ENCODE measurements around the gene ACTN2. TPM values are rescaled to one million over a fixed set of nuclear protein-coding genes. Genes with fewer than 3 reads are reported as not detected.

Gene ACTN2
- total RNA-seq, 1 donor from 2014 or later, result 2.7 TPM

GRCh38 chr1:236799001-236799400 lies 112.7 kb downstream of the ACTN2 start:
- Mint-ChIP-seq H3K9me3 (ENCODE audit: unreplicated experiment) (peaks cover 1% of the 10 kb centered on the region), H3K4me1 (ENCODE audit: low read depth, unreplicated experiment) (peaks cover 3% of the 10 kb centered on the region), H3K36me3 (ENCODE audit: unreplicated experiment) (no peaks in the 10 kb centered on the region), H3K27me3 (ENCODE audit: unreplicated experiment) (no peaks in the 10 kb centered on the region), H3K4me3 (ENCODE audit: unreplicated experiment) (no peak overlapping the region), H3K27ac (ENCODE audit: unreplicated experiment) (no peak overlapping the region)
- TF ChIP-seq CTCF (IDR thresholded peaks at IDR 0.05; ENCODE audit: partially characterized antibody, unreplicated experiment), result no peak
- DNase-seq, result no peak

GRCh38 chr1:236800002-236800620 lies 113.8 kb downstream of the ACTN2 start:
- H3K4me1 Mint-ChIP-seq (ENCODE audit: low read depth, unreplicated experiment), result peaks cover 3% of the 10 kb centered on the region
- TF ChIP-seq CTCF (IDR thresholded peaks at IDR 0.05; ENCODE audit: partially characterized antibody, unreplicated experiment), result no peak
- no peak overlapping the region for H3K4me3 Mint-ChIP-seq (ENCODE audit: unreplicated experiment)
- no peak overlapping the region for H3K27ac Mint-ChIP-seq (ENCODE audit: unreplicated experiment)
- no peaks in the 10 kb centered on the region for H3K27me3 Mint-ChIP-seq (ENCODE audit: unreplicated experiment)
- no peaks in the 10 kb centered on the region for H3K36me3 Mint-ChIP-seq (ENCODE audit: unreplicated experiment)
- no peaks in the 10 kb centered on the region for H3K9me3 Mint-ChIP-seq (ENCODE audit: unreplicated experiment)
- no peak for DNase-seq

- no peak for TF ChIP-seq CTCF (IDR thresholded peaks at IDR 0.05; ENCODE audit: partially characterized antibody, unreplicated experiment)
- no peaks in the 10 kb centered on the region for H3K27me3 Mint-ChIP-seq (ENCODE audit: unreplicated experiment)
- no peak overlapping the region for H3K4me3 Mint-ChIP-seq (ENCODE audit: unreplicated experiment)
- H3K36me3 Mint-ChIP-seq (ENCODE audit: unreplicated experiment), result no peaks in the 10 kb centered on the region
- no peaks in the 10 kb centered on the region for H3K9me3 Mint-ChIP-seq (ENCODE audit: unreplicated experiment)
- H3K4me1 Mint-ChIP-seq (ENCODE audit: low read depth, unreplicated experiment), result peaks cover 3% of the 10 kb centered on the region
- DNase-seq, result no peak
- H3K27ac Mint-ChIP-seq (ENCODE audit: unreplicated experiment), result no peak overlapping the region
Observed at GRCh38 chr1:236800623-236801022, 114.3 kb downstream of the ACTN2 start.

- no peak for TF ChIP-seq CTCF (IDR thresholded peaks at IDR 0.05; ENCODE audit: partially characterized antibody, unreplicated experiment)
- H3K4me3 Mint-ChIP-seq (ENCODE audit: unreplicated experiment), result no peak overlapping the region
- H3K27me3 Mint-ChIP-seq (ENCODE audit: unreplicated experiment), result no peaks in the 10 kb centered on the region
- no peak overlapping the region for H3K27ac Mint-ChIP-seq (ENCODE audit: unreplicated experiment)
- DNase-seq, result no peak
- no peaks in the 10 kb centered on the region for H3K4me1 Mint-ChIP-seq (ENCODE audit: low read depth, unreplicated experiment)
- no peaks in the 10 kb centered on the region for H3K9me3 Mint-ChIP-seq (ENCODE audit: unreplicated experiment)
- no peaks in the 10 kb centered on the region for H3K36me3 Mint-ChIP-seq (ENCODE audit: unreplicated experiment)
Observed at GRCh38 chr1:236802264-236802663, 116.0 kb downstream of the ACTN2 start.

- Mint-ChIP-seq H3K36me3 (ENCODE audit: unreplicated experiment) (peaks cover 6% of the 10 kb centered on the region), H3K4me3 (ENCODE audit: unreplicated experiment) (no peak overlapping the region)
- TF ChIP-seq CTCF (IDR thresholded peaks at IDR 0.05; ENCODE audit: partially characterized antibody, unreplicated experiment), result no peak
Observed at GRCh38 chr1:236806634-236807033, 120.3 kb downstream of the ACTN2 start.

More at GRCh38 chr1:236806634-236807033, 120.3 kb downstream of the ACTN2 start:
- DNase-seq, result no peak
- Mint-ChIP-seq H3K9me3 (ENCODE audit: unreplicated experiment) (no peaks in the 10 kb centered on the region), H3K4me1 (ENCODE audit: low read depth, unreplicated experiment) (no peaks in the 10 kb centered on the region), H3K27ac (ENCODE audit: unreplicated experiment) (no peak overlapping the region), H3K27me3 (ENCODE audit: unreplicated experiment) (no peaks in the 10 kb centered on the region)

Data from glutamatergic neuron (in vitro differentiated cells).